Measurements from ENCODE around the gene RBFA.

- TF ChIP-seq, protein P1, sequence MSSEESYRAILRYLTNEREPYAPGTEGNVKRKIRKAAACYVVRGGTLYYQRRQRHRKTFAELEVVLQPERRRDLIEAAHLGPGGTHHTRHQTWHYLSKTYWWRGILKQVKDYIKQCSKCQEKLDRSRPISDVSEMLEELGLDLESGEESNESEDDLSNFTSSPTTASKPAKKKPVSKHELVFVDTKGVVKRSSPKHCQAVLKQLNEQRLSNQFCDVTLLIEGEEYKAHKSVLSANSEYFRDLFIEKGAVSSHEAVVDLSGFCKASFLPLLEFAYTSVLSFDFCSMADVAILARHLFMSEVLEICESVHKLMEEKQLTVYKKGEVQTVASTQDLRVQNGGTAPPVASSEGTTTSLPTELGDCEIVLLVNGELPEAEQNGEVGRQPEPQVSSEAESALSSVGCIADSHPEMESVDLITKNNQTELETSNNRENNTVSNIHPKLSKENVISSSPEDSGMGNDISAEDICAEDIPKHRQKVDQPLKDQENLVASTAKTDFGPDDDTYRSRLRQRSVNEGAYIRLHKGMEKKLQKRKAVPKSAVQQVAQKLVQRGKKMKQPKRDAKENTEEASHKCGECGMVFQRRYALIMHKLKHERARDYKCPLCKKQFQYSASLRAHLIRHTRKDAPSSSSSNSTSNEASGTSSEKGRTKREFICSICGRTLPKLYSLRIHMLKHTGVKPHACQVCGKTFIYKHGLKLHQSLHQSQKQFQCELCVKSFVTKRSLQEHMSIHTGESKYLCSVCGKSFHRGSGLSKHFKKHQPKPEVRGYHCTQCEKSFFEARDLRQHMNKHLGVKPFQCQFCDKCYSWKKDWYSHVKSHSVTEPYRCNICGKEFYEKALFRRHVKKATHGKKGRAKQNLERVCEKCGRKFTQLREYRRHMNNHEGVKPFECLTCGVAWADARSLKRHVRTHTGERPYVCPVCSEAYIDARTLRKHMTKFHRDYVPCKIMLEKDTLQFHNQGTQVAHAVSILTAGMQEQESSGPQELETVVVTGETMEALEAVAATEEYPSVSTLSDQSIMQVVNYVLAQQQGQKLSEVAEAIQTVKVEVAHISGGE (tag by site-specific recombination; conservative IDR thresholded peaks at IDR 0.05; ENCODE audit: low read depth) = 0 out of 2 replicates have a peak, but pooled peaks have one; percentile 26
- TF ChIP-seq ZNF548 (tag by site-specific recombination; IDR thresholded peaks at IDR 0.05) (no peak), ZNF175 (tag by site-specific recombination; IDR thresholded peaks at IDR 0.05) (no peak), CTCF (tag by site-specific recombination; IDR thresholded peaks at IDR 0.05) (0 out of 2 replicates have a peak, but pooled peaks have one; percentile 11), PATZ1 (tag by site-specific recombination; IDR thresholded peaks at IDR 0.05) (no peak), ZNF133 (tag by site-specific recombination; IDR thresholded peaks at IDR 0.05) (no peak), ZFP41 (tag by site-specific recombination; IDR thresholded peaks at IDR 0.05; ENCODE audit: borderline replicate concordance) (peak; percentile 92; the same call in 1 of the 2 replicates), ZNF768 (tag by site-specific recombination; IDR thresholded peaks at IDR 0.05) (no peak), ZNF37A (tag by site-specific recombination; IDR thresholded peaks at IDR 0.05) (no peak), ZNF830 (tag by site-specific recombination; IDR thresholded peaks at IDR 0.05; ENCODE audit: low read depth) (no peak), KLF17 (tag by site-specific recombination; IDR thresholded peaks at IDR 0.05) (no peak), ZFP37 (tag by site-specific recombination; IDR thresholded peaks at IDR 0.05) (no peak)
- TF ChIP-seq, protein P2, sequence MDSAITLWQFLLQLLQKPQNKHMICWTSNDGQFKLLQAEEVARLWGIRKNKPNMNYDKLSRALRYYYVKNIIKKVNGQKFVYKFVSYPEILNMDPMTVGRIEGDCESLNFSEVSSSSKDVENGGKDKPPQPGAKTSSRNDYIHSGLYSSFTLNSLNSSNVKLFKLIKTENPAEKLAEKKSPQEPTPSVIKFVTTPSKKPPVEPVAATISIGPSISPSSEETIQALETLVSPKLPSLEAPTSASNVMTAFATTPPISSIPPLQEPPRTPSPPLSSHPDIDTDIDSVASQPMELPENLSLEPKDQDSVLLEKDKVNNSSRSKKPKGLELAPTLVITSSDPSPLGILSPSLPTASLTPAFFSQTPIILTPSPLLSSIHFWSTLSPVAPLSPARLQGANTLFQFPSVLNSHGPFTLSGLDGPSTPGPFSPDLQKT (IDR thresholded peaks at IDR 0.05; ENCODE audit: borderline replicate concordance, low read depth, low read length) = no peak
- TF ChIP-seq, protein P3, sequence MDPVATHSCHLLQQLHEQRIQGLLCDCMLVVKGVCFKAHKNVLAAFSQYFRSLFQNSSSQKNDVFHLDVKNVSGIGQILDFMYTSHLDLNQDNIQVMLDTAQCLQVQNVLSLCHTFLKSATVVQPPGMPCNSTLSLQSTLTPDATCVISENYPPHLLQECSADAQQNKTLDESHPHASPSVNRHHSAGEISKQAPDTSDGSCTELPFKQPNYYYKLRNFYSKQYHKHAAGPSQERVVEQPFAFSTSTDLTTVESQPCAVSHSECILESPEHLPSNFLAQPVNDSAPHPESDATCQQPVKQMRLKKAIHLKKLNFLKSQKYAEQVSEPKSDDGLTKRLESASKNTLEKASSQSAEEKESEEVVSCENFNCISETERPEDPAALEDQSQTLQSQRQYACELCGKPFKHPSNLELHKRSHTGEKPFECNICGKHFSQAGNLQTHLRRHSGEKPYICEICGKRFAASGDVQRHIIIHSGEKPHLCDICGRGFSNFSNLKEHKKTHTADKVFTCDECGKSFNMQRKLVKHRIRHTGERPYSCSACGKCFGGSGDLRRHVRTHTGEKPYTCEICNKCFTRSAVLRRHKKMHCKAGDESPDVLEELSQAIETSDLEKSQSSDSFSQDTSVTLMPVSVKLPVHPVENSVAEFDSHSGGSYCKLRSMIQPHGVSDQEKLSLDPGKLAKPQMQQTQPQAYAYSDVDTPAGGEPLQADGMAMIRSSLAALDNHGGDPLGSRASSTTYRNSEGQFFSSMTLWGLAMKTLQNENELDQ (tag by site-specific recombination; IDR thresholded peaks at IDR 0.05; ENCODE audit: low read depth) = no peak
Measured at GRCh38 chr18:80033181-80034067, 810 bp upstream of the RBFA start.
